ENCODE results near the gene CRB2.
"Not testable (repeated sequence)": the region's sequence is repeated elsewhere in the genome, so short reads cannot be mapped to it uniquely, and the experiment has no call there.

The CRB2 gene

GRCh38 chr9:123382653-123383511, 26.9 kb downstream of the CRB2 start:
- DNase-seq (ENCODE audit: low spot score) = no peak

DNA sequence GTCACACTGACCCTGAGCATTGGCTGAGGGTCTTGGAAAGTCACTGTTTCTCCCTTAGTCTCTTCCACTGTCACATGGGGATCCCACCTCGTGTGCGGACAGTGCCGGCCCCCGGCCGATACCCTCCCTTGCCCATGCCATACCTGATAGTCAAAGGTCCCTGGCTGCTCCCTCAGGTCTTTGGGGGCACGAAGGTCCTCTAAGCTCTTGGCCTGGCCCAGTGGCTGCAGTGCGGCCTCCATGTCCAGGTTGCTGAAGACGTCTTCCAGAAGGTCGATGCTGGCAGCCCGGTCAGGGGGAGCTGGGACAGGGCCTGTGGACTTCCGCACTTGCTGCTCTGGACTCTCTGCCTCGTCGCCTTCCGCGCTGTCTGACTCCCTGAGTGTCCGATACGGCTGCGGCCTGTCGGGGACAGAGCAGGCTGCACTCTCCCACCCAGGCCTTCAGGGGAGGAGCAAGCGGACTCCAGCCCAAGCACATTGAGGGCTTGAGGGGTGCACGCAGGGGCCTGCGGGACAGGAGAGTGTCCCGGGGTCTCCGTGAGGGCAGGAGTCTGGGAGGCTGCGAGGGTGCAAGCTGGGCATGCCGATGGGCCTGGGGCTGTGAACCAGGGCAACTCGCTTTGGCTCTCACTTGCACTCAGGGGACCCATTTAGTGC, 27.6 kb downstream of the CRB2 start:
- no peak for DNase-seq (ENCODE audit: low spot score)

DNA sequence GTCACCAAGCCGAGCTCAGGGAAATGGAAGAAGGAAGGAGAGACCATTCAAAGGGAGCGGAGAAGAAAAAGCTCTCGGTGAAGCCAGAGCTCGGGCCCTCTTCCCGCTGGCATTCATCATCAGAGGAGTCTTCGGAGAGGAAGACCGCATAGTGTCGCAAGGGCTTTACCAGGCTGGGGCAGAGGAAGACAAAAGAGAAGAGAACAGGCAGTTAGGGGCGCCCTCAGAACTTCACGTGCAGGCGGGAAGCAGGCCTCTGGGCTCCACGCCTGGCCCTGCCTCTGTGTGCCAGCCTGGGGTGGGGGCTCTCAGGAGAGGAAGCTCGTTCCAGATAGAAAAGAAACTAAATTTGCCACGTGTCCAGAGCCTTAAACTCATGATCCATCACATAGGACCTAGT, 31.7 kb downstream of the CRB2 start:
- no peak for DNase-seq (ENCODE audit: low spot score)

GRCh38 chr9:123389070-123389469, 33.1 kb downstream of the CRB2 start:
- no peak for DNase-seq (ENCODE audit: low spot score)

DNA sequence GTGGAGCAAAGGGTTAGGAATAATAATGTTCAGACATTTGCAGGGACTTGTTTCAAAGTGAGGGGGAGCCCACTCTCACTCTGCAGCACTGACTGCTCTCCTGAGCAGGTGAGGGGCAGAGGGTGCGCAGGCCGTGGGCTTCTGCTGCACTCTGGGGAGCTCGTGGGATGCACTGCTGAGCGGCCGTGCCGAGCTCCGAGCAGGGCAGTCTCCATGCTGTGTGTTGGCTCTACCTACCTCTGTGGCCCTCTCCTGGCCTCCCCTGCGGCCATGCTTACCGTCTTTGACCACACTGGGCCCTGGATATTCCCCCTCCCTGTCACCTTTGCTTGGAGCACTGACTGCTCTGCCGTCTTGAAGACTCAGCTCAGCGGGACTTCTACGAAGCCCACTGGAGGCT, 33.7 kb downstream of the CRB2 start:
- DNase-seq (ENCODE audit: low spot score) = no peak

- no peak for DNase-seq (ENCODE audit: low spot score)
Measured at GRCh38 chr9:123390337-123391135, 34.5 kb downstream of the CRB2 start.

GRCh38 chr9:123391233-123391632, 35.2 kb downstream of the CRB2 start:
- DNase-seq (ENCODE audit: low spot score) = no peak

DNA sequence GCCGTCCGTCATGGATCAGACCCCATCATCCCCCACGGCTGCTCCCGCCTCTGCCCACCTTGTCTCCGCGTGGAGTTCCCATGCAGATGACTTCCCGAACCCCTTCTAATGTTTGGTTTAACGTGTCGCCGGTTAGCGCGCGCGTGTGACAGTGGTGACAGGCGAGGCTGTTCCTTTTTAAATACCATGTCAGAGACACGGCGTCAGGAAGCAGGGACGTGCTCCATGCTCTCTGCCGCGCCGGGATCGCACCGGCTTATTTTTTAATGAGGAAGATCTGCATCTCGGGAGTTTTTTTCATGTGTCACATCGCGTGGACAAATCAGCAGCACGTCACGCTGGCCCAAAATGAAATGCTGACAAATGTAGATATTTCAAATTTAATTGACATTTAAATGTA, 35.9 kb downstream of the CRB2 start:
- DNase-seq (ENCODE audit: low spot score) = no peak

DNA sequence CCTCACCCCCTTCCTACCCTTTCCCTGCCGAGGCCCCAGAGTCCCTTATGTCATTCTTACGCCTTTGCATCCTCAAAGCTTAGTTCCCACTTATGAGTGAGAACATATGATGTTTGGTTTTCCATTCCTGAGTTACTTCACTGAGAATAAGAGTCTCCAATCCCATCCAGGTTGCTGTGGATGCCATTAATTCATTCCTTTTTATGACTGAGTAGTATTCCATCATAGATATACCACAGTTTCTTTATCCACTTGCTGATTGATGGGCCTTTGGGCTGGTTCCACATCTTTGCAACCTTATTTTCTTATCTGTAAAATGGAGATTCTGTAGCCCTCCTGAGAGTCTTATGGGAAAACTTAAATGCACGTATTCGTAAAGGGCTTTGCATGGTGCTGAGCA, 36.8 kb downstream of the CRB2 start:
- no peak for DNase-seq (ENCODE audit: low spot score)

DNA sequence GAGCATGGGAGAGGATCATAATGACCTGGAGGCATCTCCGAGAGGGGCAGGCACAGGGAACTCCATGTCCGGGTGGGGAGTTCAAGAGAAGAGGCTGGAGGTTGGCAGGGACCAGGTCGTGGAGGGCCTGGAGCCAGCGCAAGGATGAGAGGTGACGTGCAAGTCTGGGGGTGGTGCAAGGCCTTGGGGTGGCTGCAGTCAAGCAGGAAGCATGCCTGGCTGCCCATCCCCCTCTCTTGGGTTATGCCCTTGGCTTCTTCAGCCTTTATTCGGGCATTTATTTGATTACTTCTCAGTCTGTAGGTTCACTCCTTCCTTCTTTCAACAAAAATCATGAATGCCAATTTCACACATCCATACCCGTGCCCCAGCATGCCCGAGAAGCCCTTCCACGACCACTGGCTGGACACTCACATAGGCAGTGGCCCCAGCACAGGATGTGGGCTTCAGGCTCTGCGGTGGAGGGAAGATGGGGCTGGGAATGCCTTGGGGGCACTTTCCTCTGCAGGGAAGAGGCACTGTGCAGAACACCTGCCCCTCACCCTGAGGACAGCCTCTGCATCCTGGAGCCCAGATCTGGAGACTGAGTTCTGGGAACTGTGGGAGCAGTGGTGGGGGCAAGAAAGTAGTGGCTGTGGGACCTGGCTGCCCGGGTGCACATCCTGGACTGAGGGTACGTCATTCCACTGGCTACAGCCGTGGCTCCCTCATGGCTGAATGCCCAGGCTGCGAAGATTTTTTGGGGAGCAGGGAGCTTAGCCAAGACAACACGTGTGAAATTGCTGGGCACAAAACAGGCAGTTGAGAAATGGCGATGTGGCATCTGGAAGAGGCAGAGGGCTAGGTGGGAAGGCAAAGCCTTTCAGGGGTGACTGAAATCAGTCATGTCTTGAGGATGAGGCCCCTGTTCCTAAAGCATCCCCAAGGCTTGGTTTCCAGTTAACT, 38.6 kb downstream of the CRB2 start:
- no peak for DNase-seq (ENCODE audit: low spot score)

GRCh38 chr9:123395276-123395688, 39.3 kb downstream of the CRB2 start:
- DNase-seq (ENCODE audit: low spot score) = no peak

- peak; percentile 15 for DNase-seq (ENCODE audit: low spot score)
Measured at GRCh38 chr9:123395689-123396511, 39.9 kb downstream of the CRB2 start.

GRCh38 chr9:123397975-123398374, 42.0 kb downstream of the CRB2 start:
- no peak for DNase-seq (ENCODE audit: low spot score)

- DNase-seq (ENCODE audit: low spot score) = not testable (repeated sequence)
Measured at GRCh38 chr9:123398938-123399337, 42.9 kb downstream of the CRB2 start.

GRCh38 chr9:123399803-123400378, 43.9 kb downstream of the CRB2 start:
- peak; percentile 8 for DNase-seq (ENCODE audit: low spot score)

GRCh38 chr9:123400926-123401503, 45.0 kb downstream of the CRB2 start:
- DNase-seq (ENCODE audit: low spot score) = no peak

DNA sequence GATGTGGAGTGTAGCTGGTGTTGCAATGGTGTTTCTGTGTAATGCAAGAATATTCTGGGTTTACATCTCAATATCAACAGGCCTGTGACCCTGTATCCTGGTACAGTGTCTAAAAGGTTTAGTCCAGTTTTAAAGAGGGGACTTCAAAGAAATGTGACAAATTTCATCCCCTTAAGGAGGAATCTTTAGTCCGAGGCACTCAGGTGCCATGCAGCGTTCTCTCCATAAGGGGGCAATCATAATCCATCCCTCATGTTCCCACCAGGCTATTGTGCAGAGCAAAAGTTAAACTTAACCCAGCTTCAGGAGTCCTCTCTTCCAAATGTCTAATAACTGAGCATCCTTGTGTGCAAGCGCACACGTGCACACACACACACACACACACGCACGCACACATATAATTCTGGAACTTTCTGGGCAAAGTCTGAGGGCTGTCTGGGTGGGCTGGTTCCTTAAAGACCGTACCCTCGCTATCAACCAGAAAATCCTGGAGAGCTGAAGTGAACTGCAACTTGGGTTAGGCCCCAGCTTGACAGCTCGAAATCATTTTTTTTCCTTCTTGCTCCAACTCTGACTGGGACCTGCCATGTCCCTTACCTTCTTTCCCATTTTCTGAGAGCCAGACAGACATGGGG, 46.0 kb downstream of the CRB2 start:
- DNase-seq (ENCODE audit: low spot score) = peak; percentile 43

GRCh38 chr9:123402981-123403509, 47.0 kb downstream of the CRB2 start:
- no peak for DNase-seq (ENCODE audit: low spot score)

GRCh38 chr9:123406016-123406415, 50.0 kb downstream of the CRB2 start:
- DNase-seq (ENCODE audit: low spot score) = no peak
